IMR-90 (cell line): ENCODE measurements around the gene FBXL16. TPM values are rescaled to one million over a fixed set of nuclear protein-coding genes. Genes with fewer than 3 reads are reported as not detected.

Experiments
- ATAC-seq: fragments of 200-7000 bp; cut with Tn5 transposase; 2 replicates; pipeline ENCODE4 v1.9.1; 2020; ENCODE audit warnings: low read depth, mild to moderate bottlenecking, moderate library complexity
- BruUV-seq: library from RNA; stranded (reverse); fragments of 400-500 nt; replicated peaks from 2 replicates; lab custom pipeline; 2021; lab: Mats Ljungman, UMichigan
- CTCF ChIA-PET: fragments of 300-600 bp; formaldehyde crosslinking; extraction: SDS; loops from one replicate; lab custom pipeline; 2021; ENCODE audit warnings: antibody characterized with exemption; lab: Yijun Ruan, JAX
- POLR2A ChIA-PET: fragments of 300-600 bp; sonication (Branson Sonifier 250); formaldehyde crosslinking; loops from one replicate; lab custom pipeline; 2022; ENCODE audit warnings: antibody characterized with exemption; ENCODE audit not compliant: unreplicated experiment; lab: Charles Lee
- DNase-seq: peaks from one replicate; pipeline ENCODE4 v3.0.0; 2013
- H2AFZ ChIP-seq: replicated peaks from 2 replicates; pipeline ENCODE3; 2013; ENCODE audit warnings: low read length, mild to moderate bottlenecking; ENCODE audit not compliant: poor library complexity
- H2AK5ac ChIP-seq: 2 replicates; pipeline ENCODE4 v1.6.1; 2013; ENCODE audit warnings: low read depth, low read length, inconsistent platforms
- H2AK9ac ChIP-seq: replicated peaks from 2 replicates; pipeline ENCODE3; 2013; ENCODE audit warnings: mild to moderate bottlenecking, low read depth, low read length, moderate library complexity; ENCODE audit not compliant: poor library complexity
- H2BK120ac ChIP-seq: 2 replicates; pipeline ENCODE4 v1.6.1; 2013; ENCODE audit warnings: low read depth, low read length, inconsistent platforms
- H2BK15ac ChIP-seq: 3 replicates; pipeline ENCODE4 v1.6.1; 2013; ENCODE audit warnings: low read depth, low read length, inconsistent platforms
- H2BK20ac ChIP-seq: 2 replicates; pipeline ENCODE4 v1.6.1; 2013; ENCODE audit warnings: low read depth, mild to moderate bottlenecking, inconsistent platforms, low read length, moderate library complexity
- H2BK5ac ChIP-seq: 2 replicates; pipeline ENCODE4 v1.6.1; 2013; ENCODE audit warnings: mild to moderate bottlenecking, low read depth, low read length, inconsistent platforms; ENCODE audit not compliant: poor library complexity, severe bottlenecking
- H3K14ac ChIP-seq: replicated peaks from 2 replicates; pipeline ENCODE4 v1.6.1; 2013; ENCODE audit warnings: low read depth, low read length, inconsistent platforms
- H3K18ac ChIP-seq: 2 replicates; pipeline ENCODE4 v1.6.1; 2013; ENCODE audit warnings: low read depth, low read length, control low read depth
- H3K23ac ChIP-seq: 2 replicates; pipeline ENCODE4 v1.6.1; 2013; ENCODE audit warnings: low read depth, low read length, inconsistent platforms
- H3K27ac ChIP-seq: 2 replicates; pipeline ENCODE4 v1.5.1; 2013; ENCODE audit warnings: mild to moderate bottlenecking, control low read depth, low read length; ENCODE audit not compliant: insufficient read depth
- H3K27me3 ChIP-seq: 2 replicates; pipeline ENCODE4 v1.6.1; 2013; ENCODE audit warnings: low read length; ENCODE audit not compliant: control insufficient read depth, insufficient read depth
- H3K36me3 ChIP-seq: 2 replicates; pipeline ENCODE4 v1.6.1; 2013; ENCODE audit warnings: low read length, mixed read lengths; ENCODE audit not compliant: control insufficient read depth, insufficient read depth
- H3K4ac ChIP-seq: 2 replicates; pipeline ENCODE4 v1.6.1; 2013; ENCODE audit warnings: low read depth, low read length, inconsistent platforms
- H3K4me1 ChIP-seq: 2 replicates; pipeline ENCODE4 v1.6.1; 2013; ENCODE audit warnings: low read length, mixed read lengths; ENCODE audit not compliant: control insufficient read depth, insufficient read depth
- H3K4me2 ChIP-seq: 2 replicates; pipeline ENCODE4 v1.6.1; 2013; ENCODE audit warnings: low read depth, mild to moderate bottlenecking, control low read depth, low read length, moderate library complexity
- H3K4me3 ChIP-seq: 2 replicates; pipeline ENCODE4 v1.5.1; 2013; ENCODE audit warnings: low read depth, mild to moderate bottlenecking, control low read depth, low read length, moderate library complexity; ENCODE audit not compliant: insufficient read depth
- H3K56ac ChIP-seq: 2 replicates; pipeline ENCODE4 v1.6.1; 2013; ENCODE audit warnings: low read length, inconsistent platforms; ENCODE audit not compliant: insufficient read depth; ENCODE audit errors: extremely low read depth
- H3K79me1 ChIP-seq, 2 experiments: 2 replicates each; pipeline ENCODE4 v1.6.1; 2013; ENCODE audit warnings: low read length in 2 of 2, inconsistent platforms in 1 of 2, low read depth in 1 of 2
- H3K9ac ChIP-seq: 2 replicates; pipeline ENCODE4 v1.6.1; 2013; ENCODE audit warnings: low read depth, low read length, control low read depth
- H3K9me1 ChIP-seq: 2 replicates; pipeline ENCODE4 v1.6.1; 2013; ENCODE audit warnings: low read length, inconsistent platforms; ENCODE audit not compliant: insufficient read depth
- H3K9me3 ChIP-seq: 2 replicates; pipeline ENCODE4 v1.6.1; 2013; ENCODE audit warnings: low read length; ENCODE audit not compliant: control insufficient read depth, insufficient read depth
- H4K20me1 ChIP-seq: 2 replicates; pipeline ENCODE4 v1.6.1; 2013; ENCODE audit warnings: low read length, inconsistent platforms; ENCODE audit not compliant: insufficient read depth
- H4K5ac ChIP-seq: 2 replicates; pipeline ENCODE4 v1.6.1; 2013; ENCODE audit warnings: mild to moderate bottlenecking, low read depth, low read length, control low read depth
- H4K8ac ChIP-seq, 2 experiments: 2 replicates each; pipeline ENCODE4 v1.6.1; 2013; ENCODE audit warnings: low read depth in 2 of 2, low read length in 2 of 2, control low read depth in 1 of 2, inconsistent platforms in 1 of 2
- H4K91ac ChIP-seq: 2 replicates; pipeline ENCODE4 v1.6.1; 2013; ENCODE audit warnings: low read depth, low read length, inconsistent platforms; ENCODE audit not compliant: insufficient read depth
- BHLHE40 ChIP-seq: fragments of 150-350 bp; IDR thresholded peaks from 2 replicates; pipeline ENCODE4 v1.6.1; 2016; ENCODE audit warnings: mild to moderate bottlenecking, low read depth, low read length
- CHD1 ChIP-seq: IDR thresholded peaks from 2 replicates; pipeline ENCODE4 v1.6.1; 2012; ENCODE audit warnings: low read depth, low read length, improper control_type of control experiment
- MXI1 ChIP-seq: IDR thresholded peaks from 2 replicates; pipeline ENCODE4 v1.6.1; 2012; ENCODE audit warnings: low read depth, mild to moderate bottlenecking, low read length, moderate library complexity, borderline replicate concordance
- NFE2L2 ChIP-seq: fragments of 150-350 bp; IDR thresholded peaks from 2 replicates; pipeline ENCODE4 v1.6.1; 2016; ENCODE audit warnings: low read depth, mild to moderate bottlenecking, low read length
- POLR2A ChIP-seq: IDR thresholded peaks from 2 replicates; pipeline ENCODE4 v1.6.1; 2012; ENCODE audit warnings: mild to moderate bottlenecking, low read depth, low read length
- RAD21 ChIP-seq: IDR thresholded peaks from 2 replicates; pipeline ENCODE4 v1.6.1; 2012; ENCODE audit warnings: low read length, improper control_type of control experiment
- RFX5 ChIP-seq: IDR thresholded peaks from 2 replicates; pipeline ENCODE4 v1.8.0; 2012; ENCODE audit warnings: low read depth, mild to moderate bottlenecking, low read length, moderate library complexity
- SMC3 ChIP-seq: fragments of 150-350 bp; IDR thresholded peaks from 2 replicates; pipeline ENCODE4 v1.6.1; 2016; ENCODE audit warnings: low read depth, mild to moderate bottlenecking, antibody characterized with exemption, low read length, moderate library complexity
- WGBS, 2 experiments: methylation state at CpG; one replicate each; pipeline versions ENCODE4 v1.1.5 to v1.1.7; 2013; ENCODE audit warnings: missing lambda C conversion rate in 2 of 2; ENCODE audit not compliant: insufficient read length in 1 of 2; ENCODE audit errors: extremely low coverage in 2 of 2; 5-methylcytosine and 5-hydroxymethylcytosine counted together
- dilution Hi-C: fragments of 300-500 bp; cut with HindIII; formaldehyde crosslinking; loops from one replicate; pipeline ENCODE4 v1.14.3; 2018; ENCODE audit warnings: low sequenced_read_pairs; ENCODE audit not compliant: unreplicated experiment
- in situ Hi-C: fragments of 300-500 bp; cut with MboI; formaldehyde crosslinking; loops from 3 replicates; pipeline ENCODE4 v1.14.3; 2019; ENCODE audit warnings: low sequenced_read_pairs, inconsistent platforms, mixed read lengths
- intact Hi-C: fragments of 100-400 bp; cut with micrococcal nuclease; formaldehyde crosslinking; loops from 2 replicates; pipeline ENCODE4 v1.10.0; 2022
- polyA plus RNA-seq, 3 experiments: library from polyadenylated mRNA; depleted of rRNA; stranded (reverse); fragments of >200 nt; gene quantifications; 2 replicates each; pipeline ENCODE4 v1.2.3, GENCODE V29; 2012; ENCODE audit warnings: low replicate concordance in 1 of 3
- total RNA-seq: library from RNA; depleted of rRNA; stranded (reverse); fragments of >200 nt; gene quantifications from 2 replicates; pipeline ENCODE4 v1.2.3, GENCODE V29; 2012
- TF ChIP-seq, protein P1 (sequence below): fragments of 150-350 bp; IDR thresholded peaks from 2 replicates; pipeline ENCODE4 v1.6.1; 2016; ENCODE audit warnings: low read depth, mild to moderate bottlenecking, low read length, moderate library complexity, borderline replicate concordance

The FBXL16 gene
- total and polyA plus RNA-seq, 2 of the 4 experiments (the other 2 are of a cell fraction), result 0.18 to 2.2 TPM

DNA sequence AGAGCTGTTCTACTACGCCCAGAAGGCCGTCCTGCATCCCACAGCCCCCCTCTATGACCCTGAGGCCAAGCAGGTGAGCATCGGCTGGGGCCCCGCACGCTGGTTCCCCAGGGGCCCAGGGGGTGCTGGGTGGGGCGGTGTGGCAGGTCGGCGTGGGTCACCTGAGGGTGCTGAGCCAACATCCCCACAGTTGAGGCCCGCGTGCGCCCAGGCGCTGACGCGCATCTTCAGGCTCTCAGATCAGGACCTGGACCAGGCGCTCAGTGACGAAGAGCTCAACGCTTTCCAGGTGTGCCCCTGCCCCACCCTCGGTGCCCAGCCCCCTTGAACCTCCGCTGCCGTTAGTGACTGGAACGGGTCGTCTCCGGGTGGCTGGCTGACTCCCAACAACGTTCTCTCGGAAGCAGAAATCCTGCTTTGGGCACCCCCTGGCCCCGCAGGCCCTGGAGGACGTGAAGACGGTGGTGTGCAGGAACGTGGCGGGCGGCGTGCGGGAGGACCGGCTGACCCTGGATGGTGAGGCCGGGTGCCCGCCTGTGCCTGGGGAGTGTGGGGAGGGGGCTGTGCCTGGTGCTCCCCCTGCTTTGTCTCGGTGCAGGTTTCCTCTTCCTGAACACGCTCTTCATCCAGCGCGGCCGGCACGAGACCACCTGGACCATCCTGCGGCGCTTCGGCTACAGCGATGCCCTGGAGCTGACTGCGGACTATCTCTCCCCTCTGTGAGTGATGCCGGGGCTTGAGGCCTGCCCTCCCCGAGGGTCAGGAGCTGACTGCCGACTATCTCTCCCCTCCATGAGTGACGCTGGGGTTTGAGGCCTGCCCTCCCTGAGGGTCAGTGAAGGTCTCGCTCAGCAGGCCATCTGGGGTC is 34.9 kb downstream of the FBXL16 start:
- H3K27me3 ChIP-seq, result no peaks in the 10 kb centered on the region
- WGBS, 2 experiments, result 93% methylated on average over 31 of the region's 52 CpGs; no CpG with 5 or more reads in 1 of the 2 experiments

More for the DNA sequence above, 34.9 kb downstream of the FBXL16 start:
- H3K56ac ChIP-seq, result no peak overlapping the region
- no peak overlapping the region for H3K27ac ChIP-seq
- H3K9me1 ChIP-seq, result peaks cover 6% of the 10 kb centered on the region
- ATAC-seq, result no peak
- H3K79me1 ChIP-seq, result peaks cover 0 to 37% of the 10 kb centered on the region in 2 experiments; a peak in 1 of 4 replicates
- no peak overlapping the region for H2BK120ac ChIP-seq
- H3K36me3 ChIP-seq, result peaks cover 47% of the 10 kb centered on the region
- H2AK9ac ChIP-seq, result peak overlapping the region; percentile 78
- no peak for DNase-seq
- peaks cover 13% of the 10 kb centered on the region for H3K4me1 ChIP-seq
- H3K4me3 ChIP-seq, result no peak overlapping the region
- H2BK15ac ChIP-seq, result no peak overlapping the region
- H2AK5ac ChIP-seq, result no peak overlapping the region
- peaks cover 27% of the 10 kb centered on the region for H4K20me1 ChIP-seq
- no peaks in the 10 kb centered on the region for H3K9me3 ChIP-seq
- no peak overlapping the region for H4K91ac ChIP-seq
- H3K18ac ChIP-seq, result no peak overlapping the region
- intact Hi-C loops (no loop called here), dilution Hi-C loops (no loop called here), in situ Hi-C loops (no loop called here)
- no peak overlapping the region for H4K8ac ChIP-seq
- TF ChIP-seq MXI1, result no peak
- no peak for TF ChIP-seq NFE2L2
- TF ChIP-seq, protein P1, sequence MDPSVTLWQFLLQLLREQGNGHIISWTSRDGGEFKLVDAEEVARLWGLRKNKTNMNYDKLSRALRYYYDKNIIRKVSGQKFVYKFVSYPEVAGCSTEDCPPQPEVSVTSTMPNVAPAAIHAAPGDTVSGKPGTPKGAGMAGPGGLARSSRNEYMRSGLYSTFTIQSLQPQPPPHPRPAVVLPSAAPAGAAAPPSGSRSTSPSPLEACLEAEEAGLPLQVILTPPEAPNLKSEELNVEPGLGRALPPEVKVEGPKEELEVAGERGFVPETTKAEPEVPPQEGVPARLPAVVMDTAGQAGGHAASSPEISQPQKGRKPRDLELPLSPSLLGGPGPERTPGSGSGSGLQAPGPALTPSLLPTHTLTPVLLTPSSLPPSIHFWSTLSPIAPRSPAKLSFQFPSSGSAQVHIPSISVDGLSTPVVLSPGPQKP, result no peak
- TF ChIP-seq SMC3, result no peak
- no peak for TF ChIP-seq RFX5
- no peak for TF ChIP-seq CHD1
- TF ChIP-seq POLR2A, result no peak
- TF ChIP-seq BHLHE40, result no peak
- no peak for TF ChIP-seq RAD21
- H3K9ac ChIP-seq, result no peak overlapping the region
- ChIA-PET POLR2A (no interaction called here), CTCF (no interaction called here)
- H3K4me2 ChIP-seq, result no peak overlapping the region
- no peak overlapping the region for H3K23ac ChIP-seq
- no peak overlapping the region for H3K14ac ChIP-seq
- H4K5ac ChIP-seq, result no peak overlapping the region
- BruUV-seq, result no TSS peak
- H2BK5ac ChIP-seq, result no peak overlapping the region
- H2AFZ ChIP-seq, result no peak overlapping the region
- no peak overlapping the region for H3K4ac ChIP-seq
- no peak overlapping the region for H2BK20ac ChIP-seq
